ENCODE measurements around the gene PSMA7.

PSMA7 gene

GRCh38 chr20:62143081-62143956, at the start of gene PSMA7, which contains the start of gene SS18L1:
Gene PSMA7, minus strand, starts transcription at chr20:62143394. Its CDS starts 91 bp downstream, at chr20:62143303.
Gene SS18L1, plus strand, starts transcription at chr20:62143769. Its CDS starts 52 bp downstream, at chr20:62143821.
- in situ Hi-C loops (cut with MboI; ENCODE audit: low pct_unique_long_range_greater_than_20kb, low sequenced_read_pairs, unreplicated experiment) = loop anchor here (10.0 kb wide), 1 partner anchor 119 kb away; no protein-coding TSS in a partner anchor
- TF ChIP-seq CTCF (IDR thresholded peaks at IDR 0.05; ENCODE audit: extremely low read depth, insufficient read depth, missing control alignments) = no peak
- peak; percentile 97 for DNase-seq (ENCODE audit: low spot score)

GRCh38 chr20:62192635-62193034, 49.4 kb upstream of the PSMA7 start:
- no peak for TF ChIP-seq CTCF (IDR thresholded peaks at IDR 0.05; ENCODE audit: extremely low read depth, insufficient read depth, missing control alignments)
- in situ Hi-C loops (cut with MboI; ENCODE audit: low pct_unique_long_range_greater_than_20kb, low sequenced_read_pairs, unreplicated experiment) = no loop called here
- no peak for DNase-seq (ENCODE audit: low spot score)

GRCh38 chr20:62191781-62192559, 48.8 kb upstream of the PSMA7 start:
- in situ Hi-C loops (cut with MboI; ENCODE audit: low pct_unique_long_range_greater_than_20kb, low sequenced_read_pairs, unreplicated experiment) = no loop called here
- no peak for DNase-seq (ENCODE audit: low spot score)
- no peak for TF ChIP-seq CTCF (IDR thresholded peaks at IDR 0.05; ENCODE audit: extremely low read depth, insufficient read depth, missing control alignments)

GRCh38 chr20:62190639-62191411, 47.6 kb upstream of the PSMA7 start:
- in situ Hi-C loops (cut with MboI; ENCODE audit: low pct_unique_long_range_greater_than_20kb, low sequenced_read_pairs, unreplicated experiment) = no loop called here
- no peak for DNase-seq (ENCODE audit: low spot score)
- no peak for TF ChIP-seq CTCF (IDR thresholded peaks at IDR 0.05; ENCODE audit: extremely low read depth, insufficient read depth, missing control alignments)

GRCh38 chr20:62186887-62187866, 44.0 kb upstream of the PSMA7 start:
- in situ Hi-C loops (cut with MboI; ENCODE audit: low pct_unique_long_range_greater_than_20kb, low sequenced_read_pairs, unreplicated experiment) = no loop called here

More at GRCh38 chr20:62186887-62187866, 44.0 kb upstream of the PSMA7 start:
- no peak for DNase-seq (ENCODE audit: low spot score)
- TF ChIP-seq CTCF (IDR thresholded peaks at IDR 0.05; ENCODE audit: extremely low read depth, insufficient read depth, missing control alignments) = no peak

All from GM13977 (cell line).